Body of pancreas (tissue), 4 donors: Measurements from ENCODE around the gene USH2A. TPM values are rescaled to one million over a fixed set of nuclear protein-coding genes. Genes with fewer than 3 reads are reported as not detected.

Experiments
- ATAC-seq: fragments of 150-250 bp; one replicate; pipeline ENCODE4 v1.9.1; 2016
- DNase-seq, 4 donors: peaks; one replicate each; pipeline ENCODE4 v3.0.0-alpha.2; 2019
- H3K27ac ChIP-seq, 4 donors: fragments of 200-600 bp; sonication (generic); 1 replicate in 3 of 4; 2 replicates in 1 of 4; pipeline versions ENCODE4 v1.5.1 to v1.6.1; 2016 to 2019; ENCODE audit warnings: mild to moderate bottlenecking in 1 of 4, mixed read lengths in 1 of 4, moderate library complexity in 1 of 4
- H3K27me3 ChIP-seq, 2 donors: fragments of 200-600 bp; sonication (generic); one replicate each; pipeline ENCODE4 v1.6.0; 2016; ENCODE audit warnings: mild to moderate bottlenecking in 1 of 2
- H3K36me3 ChIP-seq, 2 donors: fragments of 200-600 bp; sonication (generic); replicated peaks in 1 of 2; 2 replicates each; pipeline ENCODE4 v1.5.1; 2016; ENCODE audit warnings: low read depth in 2 of 2; ENCODE audit not compliant: insufficient read depth in 1 of 2
- H3K4me1 ChIP-seq: fragments of 200-600 bp; sonication (generic); one replicate; pipeline ENCODE4 v1.6.0; 2016
- H3K4me3 ChIP-seq, 2 donors: fragments of 200-600 bp; sonication (generic); 1 replicate in 1 of 2; 2 replicates in 1 of 2; pipeline ENCODE4 v1.5.1; 2016 to 2019
- H3K9me3 ChIP-seq, 3 donors: fragments of 200-600 bp; sonication (generic); 1 replicate in 2 of 3; 2 replicates in 1 of 3; pipeline ENCODE4 v1.5.1; 2016
- POLR2A ChIP-seq, 3 donors: fragments of 450-650 bp; IDR thresholded peaks; one replicate each; pipeline ENCODE4 v1.6.1; 2016; ENCODE audit warnings: antibody characterized with exemption in 3 of 3, mild to moderate bottlenecking in 2 of 3
- WGBS, 2 donors: methylation state at CpG; one replicate each; pipeline ENCODE4 v1.1.5; 2017; 5-methylcytosine and 5-hydroxymethylcytosine counted together
- intact Hi-C: fragments of 100-400 bp; cut with DNase I; formaldehyde crosslinking; loops from one replicate; pipeline ENCODE4 v1.15.1; 2023
- total RNA-seq, 2 donors: library from RNA; depleted of rRNA; stranded (reverse); fragments of >200 nt; gene quantifications; one replicate each; pipeline ENCODE4 v1.1.0, GENCODE V29; 2016
- TF ChIP-seq, protein P1 (sequence below), 7 experiments: fragments of 450-650 bp in 4 of 7; fragments of 200-600 bp in 3 of 7; sonication (generic) in 3 of 7; IDR thresholded peaks; one replicate each; pipeline ENCODE4 v1.5.1; 2016 to 2019; ENCODE audit warnings: antibody characterized with exemption in 7 of 7

USH2A gene
- total RNA-seq, 2 donors from 2014 or later = 0.26 to 0.33 TPM

DNA sequence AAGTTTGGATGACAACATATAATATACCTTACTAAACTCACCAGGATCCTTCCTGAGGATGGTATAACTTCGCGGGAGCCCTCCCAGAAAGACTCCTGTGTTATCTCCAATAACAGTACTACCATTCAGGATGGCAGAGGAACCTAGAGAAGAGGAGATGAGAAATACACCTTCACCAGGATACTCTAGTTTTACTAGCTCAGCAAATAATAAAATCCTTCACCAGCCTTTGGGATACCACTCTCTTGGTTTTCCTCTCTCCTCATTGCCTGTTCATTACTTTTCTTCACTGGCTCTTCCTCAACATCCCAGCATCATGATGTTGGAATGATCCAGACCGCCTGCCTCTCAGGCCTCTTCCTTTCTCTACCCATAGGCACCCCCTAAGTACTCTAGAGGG lies 336.6 kb downstream of the USH2A start:
- Histone ChIP-seq H3K9me3 (no peaks in the 10 kb centered on the region), H3K4me3 (no peak overlapping the region), H3K27ac (no peak overlapping the region), H3K4me1 (no peaks in the 10 kb centered on the region), H3K36me3 (no peaks in the 10 kb centered on the region), H3K27me3 (no peaks in the 10 kb centered on the region)
- ATAC-seq = no peak
- intact Hi-C loops = no loop called here
- no peak for DNase-seq
- 79 to 84% methylated on average over 3 of the region's 3 CpGs for WGBS, 2 donors
- TF ChIP-seq POLR2A (IDR thresholded peaks at IDR 0.05) = no peak
- TF ChIP-seq, protein P1, sequence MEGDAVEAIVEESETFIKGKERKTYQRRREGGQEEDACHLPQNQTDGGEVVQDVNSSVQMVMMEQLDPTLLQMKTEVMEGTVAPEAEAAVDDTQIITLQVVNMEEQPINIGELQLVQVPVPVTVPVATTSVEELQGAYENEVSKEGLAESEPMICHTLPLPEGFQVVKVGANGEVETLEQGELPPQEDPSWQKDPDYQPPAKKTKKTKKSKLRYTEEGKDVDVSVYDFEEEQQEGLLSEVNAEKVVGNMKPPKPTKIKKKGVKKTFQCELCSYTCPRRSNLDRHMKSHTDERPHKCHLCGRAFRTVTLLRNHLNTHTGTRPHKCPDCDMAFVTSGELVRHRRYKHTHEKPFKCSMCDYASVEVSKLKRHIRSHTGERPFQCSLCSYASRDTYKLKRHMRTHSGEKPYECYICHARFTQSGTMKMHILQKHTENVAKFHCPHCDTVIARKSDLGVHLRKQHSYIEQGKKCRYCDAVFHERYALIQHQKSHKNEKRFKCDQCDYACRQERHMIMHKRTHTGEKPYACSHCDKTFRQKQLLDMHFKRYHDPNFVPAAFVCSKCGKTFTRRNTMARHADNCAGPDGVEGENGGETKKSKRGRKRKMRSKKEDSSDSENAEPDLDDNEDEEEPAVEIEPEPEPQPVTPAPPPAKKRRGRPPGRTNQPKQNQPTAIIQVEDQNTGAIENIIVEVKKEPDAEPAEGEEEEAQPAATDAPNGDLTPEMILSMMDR (IDR thresholded peaks at IDR 0.05) = no peak

DNA sequence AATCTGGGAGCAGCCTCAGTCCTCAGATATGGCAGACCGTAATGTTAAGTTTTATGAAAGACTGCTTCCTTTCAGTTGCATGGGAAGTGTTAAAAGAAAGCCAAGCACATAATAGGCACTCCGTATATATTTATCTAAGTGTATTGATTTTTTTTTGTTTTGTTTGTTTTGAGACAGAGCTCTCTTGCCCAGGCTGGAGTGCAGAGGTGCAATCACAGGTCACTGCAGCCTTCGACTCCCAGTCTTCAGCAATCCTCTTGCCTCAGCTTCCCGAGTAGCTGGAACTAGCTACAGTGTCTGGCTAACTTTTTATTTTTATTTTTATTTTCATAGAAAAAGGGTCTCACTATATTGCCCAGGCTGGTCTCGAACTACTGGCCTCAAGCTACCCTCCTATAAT lies 341.8 kb downstream of the USH2A start:
- peaks cover 4% of the 10 kb centered on the region for H3K4me1 ChIP-seq
- intact Hi-C loops = no loop called here

DNA sequence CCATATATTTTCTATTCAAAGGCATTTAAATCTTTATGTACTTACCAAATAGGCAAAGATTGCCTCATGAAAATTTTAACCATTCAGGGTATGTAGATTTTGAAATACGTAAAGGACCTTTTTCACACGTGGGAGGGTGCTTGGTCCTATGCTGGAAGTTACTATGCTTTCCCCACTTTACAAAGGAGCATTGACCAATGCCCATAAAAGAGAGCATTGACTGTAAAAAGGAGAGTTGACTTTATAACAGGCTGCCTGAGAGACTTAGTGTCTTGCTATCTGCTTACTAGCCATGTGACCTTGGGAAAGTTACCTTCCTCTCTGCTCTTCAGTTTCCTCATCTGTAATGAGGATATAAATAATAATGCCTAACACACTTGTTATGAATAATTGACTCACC lies 346.5 kb downstream of the USH2A start:
- ATAC-seq (no peak), DNase-seq (no peak)
- H3K9me3 ChIP-seq = no peaks in the 10 kb centered on the region
- no peaks in the 10 kb centered on the region for H3K27me3 ChIP-seq
- WGBS, 2 donors = 42 to 51% methylated on average over 2 of the region's 2 CpGs
- H3K36me3 ChIP-seq = no peaks in the 10 kb centered on the region
- TF ChIP-seq, protein P1 (IDR thresholded peaks at IDR 0.05) = no peak
- TF ChIP-seq POLR2A (IDR thresholded peaks at IDR 0.05) = no peak
- H3K4me1 ChIP-seq = peaks cover 4% of the 10 kb centered on the region
- intact Hi-C loops = no loop called here
- no peak overlapping the region for H3K27ac ChIP-seq
- H3K4me3 ChIP-seq = no peak overlapping the region

More for the DNA sequence above, 341.8 kb downstream of the USH2A start:
- 20 to 31% methylated on average over 5 of the region's 5 CpGs for WGBS, 2 donors
- DNase-seq (no peak), ATAC-seq (no peak)
- Histone ChIP-seq H3K27me3 (no peaks in the 10 kb centered on the region), H3K36me3 (no peaks in the 10 kb centered on the region), H3K9me3 (no peaks in the 10 kb centered on the region), H3K4me3 (no peak overlapping the region), H3K27ac (no peak overlapping the region)
- TF ChIP-seq, protein P1 (IDR thresholded peaks at IDR 0.05) = no peak
- TF ChIP-seq POLR2A (IDR thresholded peaks at IDR 0.05) = no peak

DNA sequence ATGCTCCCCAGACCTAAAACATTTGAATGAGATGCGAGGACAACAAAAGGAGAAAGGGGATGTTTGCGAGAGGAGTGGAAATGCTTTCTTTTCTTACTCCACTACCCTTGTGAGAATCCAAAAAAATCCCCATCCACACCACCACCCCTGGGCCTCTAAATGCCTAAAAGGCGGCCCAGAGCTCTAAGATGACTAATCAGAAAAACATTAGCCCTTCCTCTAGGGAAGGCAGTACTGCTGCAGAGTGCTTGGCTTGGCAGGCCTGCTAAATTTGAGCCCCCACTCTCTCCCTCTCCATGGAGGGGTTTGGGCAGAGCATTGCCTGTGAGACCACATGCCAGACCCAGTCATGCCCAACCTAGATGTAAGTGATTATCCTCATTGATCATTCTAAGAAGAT lies 347.9 kb downstream of the USH2A start:
- H3K9me3 ChIP-seq = no peaks in the 10 kb centered on the region
- TF ChIP-seq POLR2A (IDR thresholded peaks at IDR 0.05) = no peak
- TF ChIP-seq, protein P1 (IDR thresholded peaks at IDR 0.05) = no peak
- DNase-seq (no peak), ATAC-seq (no peak)
- no peaks in the 10 kb centered on the region for H3K36me3 ChIP-seq
- intact Hi-C loops = no loop called here
- H3K27ac ChIP-seq = no peak overlapping the region
- no peaks in the 10 kb centered on the region for H3K27me3 ChIP-seq
- no peaks in the 10 kb centered on the region for H3K4me1 ChIP-seq
- H3K4me3 ChIP-seq = no peak overlapping the region
- WGBS, 2 donors = 68 to 69% methylated on average over 3 of the region's 3 CpGs

DNA sequence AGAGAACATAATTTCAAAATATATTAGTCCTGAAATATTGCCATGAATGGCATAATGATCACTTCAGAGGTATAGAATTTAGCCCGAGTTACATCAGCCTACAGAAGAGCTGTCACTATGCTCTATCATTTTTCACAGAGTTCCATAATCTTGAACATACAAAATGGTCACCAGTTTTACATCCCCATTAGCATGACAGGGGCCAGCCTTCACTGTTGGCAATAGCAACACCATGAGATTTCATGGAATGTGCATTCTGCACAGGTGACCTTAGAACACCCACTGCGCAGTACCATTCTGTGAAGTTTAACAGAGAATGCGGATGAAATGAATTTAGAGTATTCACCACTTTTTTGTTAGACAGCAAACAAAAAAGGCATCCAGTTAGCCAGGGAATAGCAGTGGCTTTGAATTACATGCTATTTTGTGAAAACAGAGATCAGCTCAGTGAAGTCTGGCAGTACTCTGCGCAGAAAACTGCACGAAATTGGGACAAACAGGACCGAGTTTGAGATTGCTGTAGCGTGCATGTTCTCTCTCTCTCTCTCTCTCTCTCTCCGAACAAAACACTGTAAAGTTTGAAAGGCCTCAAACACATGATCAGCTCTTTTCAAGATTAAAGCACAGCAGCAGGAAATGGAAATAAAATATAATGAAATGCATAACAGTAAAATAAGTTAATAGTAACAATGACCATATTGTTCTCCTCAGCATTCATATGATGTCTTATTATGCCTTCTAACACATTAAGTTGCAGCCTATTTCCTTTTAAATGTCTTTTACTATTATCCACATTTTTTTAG lies 349.3 kb downstream of the USH2A start:
- Histone ChIP-seq H3K27me3 (no peaks in the 10 kb centered on the region), H3K27ac (no peak overlapping the region), H3K4me3 (no peak overlapping the region), H3K36me3 (no peaks in the 10 kb centered on the region), H3K9me3 (no peaks in the 10 kb centered on the region), H3K4me1 (no peaks in the 10 kb centered on the region)
- DNase-seq = no peak
- intact Hi-C loops = no loop called here
- ATAC-seq = no peak
- WGBS, 2 donors = 75 to 76% methylated on average over 8 of the region's 8 CpGs
- TF ChIP-seq POLR2A (IDR thresholded peaks at IDR 0.05) = no peak
- TF ChIP-seq, protein P1 (IDR thresholded peaks at IDR 0.05) = no peak
